HFF-Myc (cell line): Measurements from ENCODE around the gene TTC39C.

Experiments
- DNase-seq: peaks from one replicate; pipeline ENCODE4 v3.0.0-alpha.2; 2011; ENCODE audit warnings: low read depth; ENCODE audit errors: extremely low read depth
- H3K4me3 ChIP-seq: replicated peaks from 2 replicates; pipeline ENCODE4 v1.5.1; 2011; ENCODE audit warnings: low read depth, mild to moderate bottlenecking, control low read depth, low read length
- CTCF ChIP-seq: IDR thresholded peaks from 2 replicates; pipeline ENCODE4 v1.5.1; 2012; ENCODE audit warnings: mild to moderate bottlenecking, low read depth, low read length, control low read depth; ENCODE audit errors: missing control alignments

Gene TTC39C

GRCh38 chr18:24000613-24001490 is 13.7 kb upstream of the TTC39C start:
- no peak overlapping the region for H3K4me3 ChIP-seq
- TF ChIP-seq CTCF = no peak
- DNase-seq = no peak

GRCh38 chr18:24002479-24002878 is 12.1 kb upstream of the TTC39C start:
- no peak for DNase-seq
- peak; percentile 2 for TF ChIP-seq CTCF
- no peak overlapping the region for H3K4me3 ChIP-seq

- no peak for DNase-seq
- no peak overlapping the region for H3K4me3 ChIP-seq
- no peak for TF ChIP-seq CTCF
Measured at GRCh38 chr18:24003288-24003687, 11.3 kb upstream of the TTC39C start.

GRCh38 chr18:24003903-24004640 is 10.5 kb upstream of the TTC39C start:
- H3K4me3 ChIP-seq = no peak overlapping the region
- no peak for TF ChIP-seq CTCF
- no peak for DNase-seq

- no peak for DNase-seq
- no peak for TF ChIP-seq CTCF
- no peak overlapping the region for H3K4me3 ChIP-seq
Measured at GRCh38 chr18:24006712-24007313, 7.7 kb upstream of the TTC39C start.

GRCh38 chr18:24009246-24009645 is 5.3 kb upstream of the TTC39C start:
- no peak overlapping the region for H3K4me3 ChIP-seq
- no peak for DNase-seq
- no peak for TF ChIP-seq CTCF
